Stimulated activated CD4-positive, alpha-beta T cell treated with anti-CD3 and anti-CD28 coated beads, Interleukin-12 subunit alpha, Interleukin-12 subunit beta, amount 100 ng/mL, for 24 hours (primary cell): ENCODE measurements around the gene CRIP1.

ENCODE experiments used
- DNase-seq, 2 experiments: peaks; one replicate each; pipeline ENCODE4 v3.0.0-alpha.2; 2020; ENCODE audit warnings: low read depth in 2 of 2

The CRIP1 gene

GRCh38 chr14:105492031-105492970 is 5.6 kb downstream of the CRIP1 start:
- no peak for DNase-seq

- DNase-seq = no peak
These were observed 6.5 kb downstream of the CRIP1 start for GRCh38 chr14:105492971-105493871.

- no peak for DNase-seq
These were observed 7.4 kb downstream of the CRIP1 start for GRCh38 chr14:105493921-105494605.

- DNase-seq = no peak
These were observed 7.9 kb downstream of the CRIP1 start for GRCh38 chr14:105494606-105494929.

- DNase-seq = no peak
These were observed 8.7 kb downstream of the CRIP1 start for GRCh38 chr14:105495101-105495989.

GRCh38 chr14:105495990-105496830 is 9.5 kb downstream of the CRIP1 start:
- DNase-seq = no peak

- DNase-seq = no peak
These were observed 10.3 kb downstream of the CRIP1 start for GRCh38 chr14:105496831-105497591.

GRCh38 chr14:105497671-105498429 is 11.2 kb downstream of the CRIP1 start:
- DNase-seq = no peak

GRCh38 chr14:105498430-105499255 is 12.0 kb downstream of the CRIP1 start:
- DNase-seq = no peak

GRCh38 chr14:105499256-105500035 is 12.8 kb downstream of the CRIP1 start:
- DNase-seq = no peak

- DNase-seq = no peak
These were observed 13.5 kb downstream of the CRIP1 start for GRCh38 chr14:105500036-105500725.

- DNase-seq = no peak
These were observed 14.0 kb downstream of the CRIP1 start for GRCh38 chr14:105500726-105501101.

GRCh38 chr14:105501504-105502291 is 15.0 kb downstream of the CRIP1 start:
- no peak for DNase-seq

GRCh38 chr14:105502446-105503295 is 16.0 kb downstream of the CRIP1 start:
- DNase-seq = no peak

- DNase-seq = no peak
These were observed 16.6 kb downstream of the CRIP1 start for GRCh38 chr14:105503296-105503640.
